Activated CD8-positive, alpha-beta memory T cell treated with anti-CD3 and anti-CD28 coated beads, Interleukin-2, amount 10 ng/mL, durations not matched to agents 7 days and 5 days (primary cell): ENCODE data around the gene TBC1D22A. TPM values are rescaled to one million over a fixed set of nuclear protein-coding genes. Genes with fewer than 3 reads are reported as not detected.

Experiments used
- ATAC-seq: fragments of 150-1000 bp; cut with Tn5 transposase; one replicate; pipeline ENCODE4 v1.10.0; 2021; ENCODE audit warnings: moderate library complexity
- CTCF ChIA-PET: fragments of 350-600 bp; sonication (Branson Sonifier 250); formaldehyde crosslinking; loops from one replicate; lab custom pipeline; 2021; ENCODE audit warnings: antibody characterized with exemption; lab: Charles Lee
- DNase-seq: peaks from one replicate; pipeline ENCODE4 v3.0.0-alpha.2; 2020
- H3K27ac Mint-ChIP-seq: one replicate; pipeline ENCODE4 v1.8.0; 2021; ENCODE audit warnings: mild to moderate bottlenecking, mixed read lengths
- H3K27me3 Mint-ChIP-seq: one replicate; pipeline ENCODE4 v1.8.0; 2021; ENCODE audit warnings: mixed read lengths
- H3K36me3 Mint-ChIP-seq: one replicate; pipeline ENCODE4 v1.8.0; 2021; ENCODE audit warnings: mild to moderate bottlenecking, mixed read lengths
- H3K4me1 Mint-ChIP-seq: one replicate; pipeline ENCODE4 v1.8.0; 2021; ENCODE audit warnings: mixed read lengths
- H3K4me3 Mint-ChIP-seq: one replicate; pipeline ENCODE4 v1.8.0; 2021; ENCODE audit warnings: mild to moderate bottlenecking, moderate library complexity, mixed read lengths
- H3K9me3 Mint-ChIP-seq: one replicate; pipeline ENCODE4 v1.8.0; 2022; ENCODE audit warnings: low read depth, mixed read lengths
- total RNA-seq, 2 experiments: library from RNA; stranded (reverse); gene quantifications; one replicate each; pipeline ENCODE4 v1.2.3, GENCODE V29; 2021

Gene TBC1D22A
- total RNA-seq, 2 experiments from 2014 or later, result 32.6 to 44.9 TPM

- H3K9me3 Mint-ChIP-seq, result no peaks in the 10 kb centered on the region
- no peak overlapping the region for H3K4me3 Mint-ChIP-seq
- ATAC-seq (peak; percentile 81), DNase-seq (peak; percentile 88)
- no peaks in the 10 kb centered on the region for H3K27me3 Mint-ChIP-seq
- CTCF ChIA-PET, result no interaction called here
- H3K27ac Mint-ChIP-seq, result peak overlapping the region; percentile 41
- H3K4me1 Mint-ChIP-seq, result peaks cover 22% of the 10 kb centered on the region
- no peaks in the 10 kb centered on the region for H3K36me3 Mint-ChIP-seq
These were observed 207.0 kb downstream of the TBC1D22A start for GRCh38 chr22:46969491-46969890.

- CTCF ChIA-PET, result no interaction called here
- Mint-ChIP-seq H3K27ac (no peak overlapping the region), H3K4me1 (peaks cover 22% of the 10 kb centered on the region), H3K36me3 (no peaks in the 10 kb centered on the region), H3K4me3 (no peak overlapping the region), H3K9me3 (no peaks in the 10 kb centered on the region), H3K27me3 (no peaks in the 10 kb centered on the region)
- DNase-seq (no peak), ATAC-seq (peak; percentile 52)
These were observed 207.5 kb downstream of the TBC1D22A start for GRCh38 chr22:46969961-46970360.

- Mint-ChIP-seq H3K36me3 (no peaks in the 10 kb centered on the region), H3K4me3 (no peak overlapping the region), H3K9me3 (no peaks in the 10 kb centered on the region), H3K4me1 (peaks cover 22% of the 10 kb centered on the region), H3K27ac (no peak overlapping the region), H3K27me3 (no peaks in the 10 kb centered on the region)
- CTCF ChIA-PET, result no interaction called here
- ATAC-seq (no peak), DNase-seq (no peak)
These were observed 208.1 kb downstream of the TBC1D22A start for GRCh38 chr22:46970411-46971098.

- CTCF ChIA-PET, result no interaction called here
- no peak overlapping the region for H3K27ac Mint-ChIP-seq
- H3K4me1 Mint-ChIP-seq, result peaks cover 22% of the 10 kb centered on the region
- peaks cover 3% of the 10 kb centered on the region for H3K36me3 Mint-ChIP-seq
- H3K9me3 Mint-ChIP-seq, result no peaks in the 10 kb centered on the region
- H3K4me3 Mint-ChIP-seq, result no peak overlapping the region
- H3K27me3 Mint-ChIP-seq, result no peaks in the 10 kb centered on the region
- DNase-seq (no peak), ATAC-seq (no peak)
These were observed 208.8 kb downstream of the TBC1D22A start for GRCh38 chr22:46971099-46971763.

- no peaks in the 10 kb centered on the region for H3K27me3 Mint-ChIP-seq
- H3K4me1 Mint-ChIP-seq, result peaks cover 22% of the 10 kb centered on the region
- no peaks in the 10 kb centered on the region for H3K9me3 Mint-ChIP-seq
- no peak for ATAC-seq
- no peak overlapping the region for H3K27ac Mint-ChIP-seq
- no peak overlapping the region for H3K4me3 Mint-ChIP-seq
- CTCF ChIA-PET, result no interaction called here
- peaks cover 5% of the 10 kb centered on the region for H3K36me3 Mint-ChIP-seq
- no peak for DNase-seq
These were observed 209.3 kb downstream of the TBC1D22A start for GRCh38 chr22:46971764-46972125.

- no peak overlapping the region for H3K27ac Mint-ChIP-seq
- ATAC-seq, result no peak
These were observed 209.8 kb downstream of the TBC1D22A start for GRCh38 chr22:46972256-46972655.

GRCh38 chr22:46972901-46973831 is 210.7 kb downstream of the TBC1D22A start:
- H3K4me3 Mint-ChIP-seq, result no peak overlapping the region
- peaks cover 10% of the 10 kb centered on the region for H3K36me3 Mint-ChIP-seq
- no peak overlapping the region for H3K27ac Mint-ChIP-seq
- DNase-seq (no peak), ATAC-seq (no peak)
- H3K9me3 Mint-ChIP-seq, result no peaks in the 10 kb centered on the region
- H3K27me3 Mint-ChIP-seq, result no peaks in the 10 kb centered on the region
- CTCF ChIA-PET, result no interaction called here
- peaks cover 20% of the 10 kb centered on the region for H3K4me1 Mint-ChIP-seq

More at GRCh38 chr22:46972256-46972655, 209.8 kb downstream of the TBC1D22A start:
- no peak overlapping the region for H3K4me3 Mint-ChIP-seq
- CTCF ChIA-PET, result no interaction called here
- H3K4me1 Mint-ChIP-seq, result peaks cover 22% of the 10 kb centered on the region
- H3K9me3 Mint-ChIP-seq, result no peaks in the 10 kb centered on the region
- no peaks in the 10 kb centered on the region for H3K27me3 Mint-ChIP-seq
- DNase-seq, result no peak
- H3K36me3 Mint-ChIP-seq, result peaks cover 8% of the 10 kb centered on the region

GRCh38 chr22:46974077-46974476 is 211.6 kb downstream of the TBC1D22A start:
- H3K4me1 Mint-ChIP-seq, result peaks cover 14% of the 10 kb centered on the region
- no peak overlapping the region for H3K27ac Mint-ChIP-seq
- DNase-seq (no peak), ATAC-seq (no peak)
- CTCF ChIA-PET, result no interaction called here
- peaks cover 11% of the 10 kb centered on the region for H3K36me3 Mint-ChIP-seq
- H3K27me3 Mint-ChIP-seq, result no peaks in the 10 kb centered on the region
- no peak overlapping the region for H3K4me3 Mint-ChIP-seq
- H3K9me3 Mint-ChIP-seq, result no peaks in the 10 kb centered on the region

- H3K36me3 Mint-ChIP-seq, result peaks cover 15% of the 10 kb centered on the region
These were observed 212.5 kb downstream of the TBC1D22A start for GRCh38 chr22:46974631-46975585.

GRCh38 chr22:46976143-46976542 is 213.7 kb downstream of the TBC1D22A start:
- Mint-ChIP-seq H3K36me3 (peaks cover 16% of the 10 kb centered on the region), H3K9me3 (no peaks in the 10 kb centered on the region), H3K27me3 (no peaks in the 10 kb centered on the region), H3K4me1 (no peaks in the 10 kb centered on the region), H3K4me3 (no peak overlapping the region), H3K27ac (no peak overlapping the region)
- DNase-seq (no peak), ATAC-seq (no peak)
- CTCF ChIA-PET, result no interaction called here

More at GRCh38 chr22:46974631-46975585, 212.5 kb downstream of the TBC1D22A start:
- no peak overlapping the region for H3K27ac Mint-ChIP-seq
- no peak for ATAC-seq
- CTCF ChIA-PET, result interaction anchor here (0.6 kb wide), 1 partner anchor 14 kb away, joined by 3 read pairs; no protein-coding TSS in a partner anchor
- H3K4me1 Mint-ChIP-seq, result peaks cover 7% of the 10 kb centered on the region
- no peaks in the 10 kb centered on the region for H3K9me3 Mint-ChIP-seq
- H3K27me3 Mint-ChIP-seq, result no peaks in the 10 kb centered on the region
- DNase-seq, result no peak
- no peak overlapping the region for H3K4me3 Mint-ChIP-seq

- Mint-ChIP-seq H3K9me3 (no peaks in the 10 kb centered on the region), H3K27me3 (no peaks in the 10 kb centered on the region), H3K36me3 (peaks cover 16% of the 10 kb centered on the region), H3K27ac (no peak overlapping the region), H3K4me3 (no peak overlapping the region), H3K4me1 (no peaks in the 10 kb centered on the region)
- DNase-seq (no peak), ATAC-seq (no peak)
- CTCF ChIA-PET, result no interaction called here
These were observed 214.1 kb downstream of the TBC1D22A start for GRCh38 chr22:46976598-46976997.

GRCh38 chr22:46977656-46978343 is 215.3 kb downstream of the TBC1D22A start:
- Mint-ChIP-seq H3K4me3 (no peak overlapping the region), H3K36me3 (peaks cover 16% of the 10 kb centered on the region), H3K27me3 (no peaks in the 10 kb centered on the region), H3K9me3 (no peaks in the 10 kb centered on the region), H3K4me1 (no peaks in the 10 kb centered on the region), H3K27ac (no peak overlapping the region)
- ATAC-seq, result no peak
- CTCF ChIA-PET, result no interaction called here
- no peak for DNase-seq
